MM.1S (cell line): Measurements from ENCODE around the gene TM4SF20.

ENCODE experiments used
- DNase-seq: peaks from one replicate; pipeline ENCODE4 v3.0.0-alpha.2; 2015
- H2AFZ ChIP-seq: fragments of 300-600 bp; sonication (generic); 2 replicates; pipeline ENCODE4 v1.6.0; 2016; ENCODE audit warnings: antibody characterized with exemption, low read length
- H3F3A ChIP-seq: fragments of 300-600 bp; sonication (generic); 2 replicates; pipeline ENCODE4 v1.6.1; 2016; ENCODE audit warnings: mild to moderate bottlenecking, antibody characterized with exemption, low read length, moderate library complexity, mixed read lengths; ENCODE audit not compliant: insufficient read depth
- H3K27ac ChIP-seq: fragments of 300-600 bp; sonication (generic); 2 replicates; pipeline ENCODE4 v1.5.1; 2016; ENCODE audit warnings: mild to moderate bottlenecking, low read length
- H3K27me3 ChIP-seq: fragments of 300-600 bp; sonication (generic); replicated peaks from 2 replicates; pipeline ENCODE4 v1.6.0; 2016; ENCODE audit warnings: low read length; ENCODE audit not compliant: insufficient read depth
- H3K36me3 ChIP-seq: fragments of 300-600 bp; sonication (generic); replicated peaks from 2 replicates; pipeline ENCODE4 v1.6.1; 2016; ENCODE audit warnings: mild to moderate bottlenecking, low read length, mixed read lengths; ENCODE audit not compliant: insufficient read depth
- H3K4me1 ChIP-seq: fragments of 300-600 bp; sonication (generic); 2 replicates; pipeline ENCODE4 v1.6.1; 2016; ENCODE audit warnings: low read length, mixed read lengths
- H3K4me2 ChIP-seq: fragments of 300-600 bp; sonication (generic); 2 replicates; pipeline ENCODE4 v1.6.0; 2016; ENCODE audit warnings: low read depth, low read length
- H3K4me3 ChIP-seq: fragments of 300-600 bp; sonication (generic); 2 replicates; pipeline ENCODE4 v1.5.1; 2016; ENCODE audit warnings: low read length, mixed read lengths
- H3K79me2 ChIP-seq: fragments of 300-600 bp; sonication (generic); 2 replicates; pipeline ENCODE4 v1.6.1; 2016; ENCODE audit warnings: mixed run types, low read length, mixed read lengths
- H3K9ac ChIP-seq: fragments of 300-600 bp; sonication (generic); 2 replicates; pipeline ENCODE4 v1.6.1; 2016; ENCODE audit warnings: low read length, mixed read lengths
- H3K9me2 ChIP-seq: fragments of 300-600 bp; sonication (generic); replicated peaks from 2 replicates; pipeline ENCODE4 v1.6.1; 2016; ENCODE audit warnings: mild to moderate bottlenecking, low read length, mixed read lengths; ENCODE audit not compliant: insufficient read depth
- H3K9me3 ChIP-seq: fragments of 300-600 bp; sonication (generic); replicated peaks from 2 replicates; pipeline ENCODE4 v1.6.1; 2016; ENCODE audit warnings: mild to moderate bottlenecking, low read length, mixed read lengths; ENCODE audit not compliant: insufficient read depth
- H4K20me1 ChIP-seq: fragments of 300-600 bp; sonication (generic); 2 replicates; pipeline ENCODE4 v1.6.1; 2016; ENCODE audit warnings: mild to moderate bottlenecking, low read length, moderate library complexity, mixed read lengths; ENCODE audit not compliant: insufficient read depth
- EZH2 ChIP-seq: fragments of 300-600 bp; sonication (generic); optimal IDR thresholded peaks from 2 replicates; pipeline ENCODE3; 2017; ENCODE audit warnings: low read depth, mild to moderate bottlenecking, antibody characterized with exemption, low read length, mixed read lengths
- EZH2phosphoT487 ChIP-seq: fragments of 300-600 bp; sonication (generic); IDR thresholded peaks from 2 replicates; pipeline ENCODE4 v1.6.1; 2018; ENCODE audit warnings: antibody characterized with exemption, low read length
- TF ChIP-seq, protein P1 (sequence below): fragments of 300-600 bp; sonication (generic); IDR thresholded peaks from 2 replicates; pipeline ENCODE4 v1.5.1; 2016; ENCODE audit warnings: antibody characterized with exemption, low read length, mixed read lengths

TM4SF20 gene

DNA sequence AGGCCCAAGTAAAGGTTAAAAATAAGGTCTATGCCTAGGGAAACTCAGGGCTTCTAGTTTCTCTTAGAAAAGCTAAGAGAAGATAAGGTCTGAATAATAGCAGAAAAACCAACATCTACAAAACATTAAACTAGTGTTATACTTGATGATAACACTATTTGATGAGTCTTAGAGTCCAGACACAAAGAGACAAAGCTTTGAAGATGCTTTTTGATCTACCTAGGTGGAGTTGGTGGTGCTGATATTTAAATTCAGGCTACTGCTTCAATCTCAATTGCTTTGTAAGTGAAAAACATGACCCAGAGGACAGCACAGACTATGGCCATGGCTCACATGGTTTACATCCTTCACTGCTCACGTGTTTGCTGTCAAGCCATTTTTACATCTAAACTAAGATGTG lies 65.8 kb downstream of the TM4SF20 start:
- no peaks in the 10 kb centered on the region for H3K9me3 ChIP-seq
- TF ChIP-seq, protein P1, sequence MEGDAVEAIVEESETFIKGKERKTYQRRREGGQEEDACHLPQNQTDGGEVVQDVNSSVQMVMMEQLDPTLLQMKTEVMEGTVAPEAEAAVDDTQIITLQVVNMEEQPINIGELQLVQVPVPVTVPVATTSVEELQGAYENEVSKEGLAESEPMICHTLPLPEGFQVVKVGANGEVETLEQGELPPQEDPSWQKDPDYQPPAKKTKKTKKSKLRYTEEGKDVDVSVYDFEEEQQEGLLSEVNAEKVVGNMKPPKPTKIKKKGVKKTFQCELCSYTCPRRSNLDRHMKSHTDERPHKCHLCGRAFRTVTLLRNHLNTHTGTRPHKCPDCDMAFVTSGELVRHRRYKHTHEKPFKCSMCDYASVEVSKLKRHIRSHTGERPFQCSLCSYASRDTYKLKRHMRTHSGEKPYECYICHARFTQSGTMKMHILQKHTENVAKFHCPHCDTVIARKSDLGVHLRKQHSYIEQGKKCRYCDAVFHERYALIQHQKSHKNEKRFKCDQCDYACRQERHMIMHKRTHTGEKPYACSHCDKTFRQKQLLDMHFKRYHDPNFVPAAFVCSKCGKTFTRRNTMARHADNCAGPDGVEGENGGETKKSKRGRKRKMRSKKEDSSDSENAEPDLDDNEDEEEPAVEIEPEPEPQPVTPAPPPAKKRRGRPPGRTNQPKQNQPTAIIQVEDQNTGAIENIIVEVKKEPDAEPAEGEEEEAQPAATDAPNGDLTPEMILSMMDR: no peak
- TF ChIP-seq EZH2phosphoT487 (no peak), EZH2 (no peak)
- peaks cover 20% of the 10 kb centered on the region for H3K4me1 ChIP-seq
- H2AFZ ChIP-seq: no peak overlapping the region
- no peak overlapping the region for H3K4me3 ChIP-seq
- no peaks in the 10 kb centered on the region for H3K36me3 ChIP-seq
- H3F3A ChIP-seq: peaks cover 15% of the 10 kb centered on the region
- no peaks in the 10 kb centered on the region for H3K9me2 ChIP-seq
- no peaks in the 10 kb centered on the region for H3K27me3 ChIP-seq
- H3K79me2 ChIP-seq: no peaks in the 10 kb centered on the region
- no peaks in the 10 kb centered on the region for H4K20me1 ChIP-seq
- no peak overlapping the region for H3K4me2 ChIP-seq
- DNase-seq: no peak
- H3K27ac ChIP-seq: no peak overlapping the region
- no peak overlapping the region for H3K9ac ChIP-seq

DNA sequence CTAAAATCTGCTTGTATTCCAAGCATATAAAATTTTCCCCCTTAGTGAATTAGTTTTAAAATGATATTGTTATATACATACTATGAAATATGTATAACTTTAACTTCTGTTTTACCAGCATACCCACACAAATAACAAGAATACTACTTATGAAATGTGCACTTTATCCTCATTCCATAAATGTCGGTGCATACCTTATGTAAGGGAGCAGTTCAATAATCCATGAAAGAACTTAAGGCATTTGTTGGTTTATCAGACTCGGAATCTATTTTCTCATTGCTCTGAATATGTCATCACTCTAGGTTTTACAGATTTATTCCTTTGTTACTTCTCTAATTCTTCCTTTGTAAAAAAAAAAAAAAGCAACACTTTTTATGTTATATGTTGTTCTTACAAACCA lies 66.5 kb downstream of the TM4SF20 start:
- H3K9me2 ChIP-seq: no peaks in the 10 kb centered on the region
- no peak overlapping the region for H2AFZ ChIP-seq
- no peaks in the 10 kb centered on the region for H4K20me1 ChIP-seq
- no peak overlapping the region for H3K27ac ChIP-seq
- peaks cover 16% of the 10 kb centered on the region for H3F3A ChIP-seq
- TF ChIP-seq EZH2phosphoT487 (no peak), EZH2 (no peak)
- TF ChIP-seq, protein P1: no peak
- H3K27me3 ChIP-seq: no peaks in the 10 kb centered on the region
- DNase-seq: no peak
- H3K4me1 ChIP-seq: peaks cover 27% of the 10 kb centered on the region
- H3K4me3 ChIP-seq: no peak overlapping the region
- H3K9me3 ChIP-seq: no peaks in the 10 kb centered on the region
- no peaks in the 10 kb centered on the region for H3K79me2 ChIP-seq
- H3K4me2 ChIP-seq: no peak overlapping the region
- no peaks in the 10 kb centered on the region for H3K36me3 ChIP-seq
- H3K9ac ChIP-seq: no peak overlapping the region
